HepG2 (cell line): Measurements from ENCODE around the gene HOXA7. TPM values are rescaled to one million over a fixed set of nuclear protein-coding genes. Genes with fewer than 3 reads are reported as not detected.

ENCODE experiments used
- ATAC-seq: fragments of 200-7000 bp; cut with Tn5 transposase; 3 replicates; pipeline ENCODE4 v1.9.1; 2020; ENCODE audit warnings: mild to moderate bottlenecking, moderate library complexity
- BruUV-seq: library from RNA; stranded (reverse); fragments of 400-500 nt; replicated peaks from 2 replicates; lab custom pipeline; 2021; lab: Mats Ljungman, UMichigan
- CTCF ChIA-PET: fragments of 300-600 bp; formaldehyde crosslinking; extraction: SDS; loops from one replicate; lab custom pipeline; 2021; ENCODE audit warnings: low total read pairs, inconsistent platforms, low intra/inter-chr PET ratio; lab: Yijun Ruan, JAX
- POLR2A ChIA-PET: fragments of 350-600 bp; sonication (Branson Sonifier 250); formaldehyde crosslinking; loops from one replicate; lab custom pipeline; 2020; ENCODE audit warnings: antibody characterized with exemption, inconsistent platforms; lab: Yijun Ruan, JAX
- DNase-seq: peaks from one replicate; pipeline ENCODE4 v3.0.0-alpha.2; 2015; ENCODE audit warnings: low spot score
- FAIRE-seq: peaks from 3 replicates; lab custom pipeline; 2011; peaks lifted over from hg19 to GRCh38; lab: Jason Lieb, UNC
- H2AFZ ChIP-seq: one replicate; pipeline ENCODE4 v1.6.1; 2011; ENCODE audit warnings: low read length, inconsistent platforms
- H3K27ac ChIP-seq: fragments of 300-600 bp; 3 replicates; pipeline ENCODE4 v1.8.0; 2011; ENCODE audit warnings: mixed run types, mild to moderate bottlenecking, mixed read lengths, low read length, inconsistent platforms; ENCODE audit not compliant: insufficient read depth; ENCODE audit errors: extremely low read length
- H3K27me3 ChIP-seq, 2 experiments: fragments of 200-600 bp in 1 of 2; 2 replicates in 1 of 2; 3 replicates in 1 of 2; pipeline versions ENCODE4 v1.6.0 to v1.8.0; 2011; ENCODE audit warnings: low read length in 2 of 2, mild to moderate bottlenecking in 2 of 2, moderate library complexity in 2 of 2, inconsistent platforms in 1 of 2; ENCODE audit not compliant: insufficient read depth in 2 of 2, control insufficient read depth in 1 of 2
- H3K36me3 ChIP-seq, 2 experiments: fragments of 200-600 bp in 1 of 2; replicated peaks in 1 of 2; 2 replicates in 1 of 2; 3 replicates in 1 of 2; pipeline versions ENCODE4 v1.5.1 to v1.8.0; 2011; ENCODE audit warnings: low read length in 2 of 2, inconsistent platforms in 1 of 2; ENCODE audit not compliant: insufficient read depth in 2 of 2, control insufficient read depth in 1 of 2
- H3K4me1 ChIP-seq: 2 replicates; pipeline ENCODE4 v1.5.1; 2012; ENCODE audit warnings: low read length, inconsistent platforms; ENCODE audit not compliant: insufficient read depth
- H3K4me2 ChIP-seq: 2 replicates; pipeline ENCODE4 v1.6.0; 2011; ENCODE audit warnings: low read depth, low read length, inconsistent platforms
- H3K4me3 ChIP-seq, 3 experiments: fragments of 200-600 bp in 1 of 3; sonication (generic), shearing (Covaris generic) in 1 of 3; replicated peaks in 1 of 3; 2 replicates each; pipeline ENCODE4 v1.5.1; 2011 to 2016; ENCODE audit warnings: low read length in 3 of 3, inconsistent platforms in 2 of 3, low read depth in 2 of 3, mild to moderate bottlenecking in 2 of 3, control low read depth in 1 of 3, mixed read lengths in 1 of 3; ENCODE audit not compliant: insufficient read depth in 1 of 3
- H3K79me2 ChIP-seq: one replicate; pipeline ENCODE4 v1.6.1; 2011; ENCODE audit warnings: low read length, inconsistent platforms; ENCODE audit not compliant: insufficient read depth
- H3K9ac ChIP-seq: 2 replicates; pipeline ENCODE4 v1.6.0; 2011; ENCODE audit warnings: mild to moderate bottlenecking, low read depth, low read length, inconsistent platforms; ENCODE audit not compliant: insufficient read depth
- H3K9me3 ChIP-seq: 2 replicates; pipeline ENCODE4 v1.5.1; 2012; ENCODE audit warnings: mild to moderate bottlenecking, low read length
- H4K20me1 ChIP-seq: 2 replicates; pipeline ENCODE4 v1.6.0; 2011; ENCODE audit warnings: inconsistent platforms, mild to moderate bottlenecking, low read length, moderate library complexity; ENCODE audit not compliant: insufficient read depth
- EZH2 ChIP-seq: conservative IDR thresholded peaks from 2 replicates; pipeline ENCODE4 v1.6.1; 2012; ENCODE audit warnings: mild to moderate bottlenecking, low read depth, low read length, moderate library complexity
- HMG20A ChIP-seq: IDR thresholded peaks from 2 replicates; pipeline ENCODE4 v1.6.1; 2016; ENCODE audit warnings: borderline replicate concordance
- MAFK ChIP-seq, 2 experiments: IDR thresholded peaks in 1 of 2; conservative IDR thresholded peaks in 1 of 2; 2 replicates each; pipeline ENCODE4 v1.6.1; 2011; ENCODE audit warnings: improper control_type of control experiment in 2 of 2, low read length in 2 of 2
- TBL1XR1 ChIP-seq: fragments of 150-350 bp; IDR thresholded peaks from 2 replicates; pipeline ENCODE4 v1.6.1; 2014; ENCODE audit warnings: borderline replicate concordance, low read length; ENCODE audit not compliant: partially characterized antibody
- ZBTB7A ChIP-seq: sonication (generic); formaldehyde crosslinking; IDR thresholded peaks from 2 replicates; pipeline ENCODE4 v1.8.0; 2022; ENCODE audit warnings: mild to moderate bottlenecking, missing genetic modification reagents
- ZNF788 ChIP-seq: sonication (generic); formaldehyde crosslinking; IDR thresholded peaks from 2 replicates; pipeline ENCODE4 v1.5.0; 2020; ENCODE audit warnings: mild to moderate bottlenecking, missing genetic modification reagents, borderline replicate concordance
- WGBS: methylation state at CpG from one replicate; pipeline ENCODE4 v1.1.6; 2017; ENCODE audit warnings: low lambda C conversion rate; 5-methylcytosine and 5-hydroxymethylcytosine counted together
- in situ Hi-C: cut with HindIII; loops from 2 replicates; pipeline ENCODE4 v1.10.0; 2017; ENCODE audit warnings: low pct_unique_long_range_greater_than_20kb; ENCODE audit not compliant: extremely low pct_ligation_motif_present
- intact Hi-C: fragments of 100-400 bp; cut with micrococcal nuclease; formaldehyde crosslinking; loops from one replicate; pipeline ENCODE4 v1.10.0; 2022; ENCODE audit not compliant: unreplicated experiment
- polyA plus RNA-seq, 8 experiments: library from polyadenylated mRNA; depleted of rRNA in 3 of 8; stranded (reverse) in 7 of 8; unstranded in 1 of 8; fragments of >200 nt; fragmentation: Illumina TruSeq in 4 of 8; extraction: Trizol in 4 of 8; gene quantifications; 2 replicates each; pipeline versions ENCODE4 v1.2.1 to v1.2.3, GENCODE V29; 2011 to 2016; ENCODE audit warnings: low read depth in 4 of 8, missing spikeins in 1 of 8, mixed read lengths in 1 of 8; ENCODE audit not compliant: insufficient read depth in 1 of 8
- total RNA-seq, 5 experiments: library from RNA; depleted of rRNA; stranded (reverse); fragments of >200 nt; fragmentation: Illumina TruSeq; extraction: Trizol; gene quantifications; 2 replicates each; pipeline ENCODE4 v1.2.3, GENCODE V29; 2016; ENCODE audit warnings: low read depth in 1 of 5
- TF ChIP-seq, protein P1 (sequence below): IDR thresholded peaks from 2 replicates; pipeline ENCODE4 v1.6.1; 2018; ENCODE audit warnings: missing genetic modification reagents

The HOXA7 gene
- total and polyA plus RNA-seq, 2 of the 13 experiments (the other 11 are each of a cell fraction or from before 2014, with no cell fraction given) = 0.05 TPM; not detected in 1

GRCh38 chr7:27187475-27188385 is 31.3 kb upstream of the HOXA7 start:
- DNase-seq (no peak), ATAC-seq (no peak), FAIRE-seq (no peak)
- Histone ChIP-seq H3K9ac (no peak overlapping the region), H4K20me1 (peaks cover 6% of the 10 kb centered on the region; the same call in 1 of the 2 replicates), H3K4me1 (peaks cover 37% of the 10 kb centered on the region), H3K27me3 (peaks cover 33 to 96% of the 10 kb centered on the region in 2 experiments), H3K4me2 (peak overlapping the region; percentile 32), H3K4me3 (peak overlapping the region in 1 of 3 experiments; percentile 18; a peak in 1 of 6 replicates), H3K27ac (no peak overlapping the region), H3K9me3 (no peaks in the 10 kb centered on the region), H2AFZ (no peak overlapping the region), H3K36me3 (no peaks in the 10 kb centered on the region), H3K79me2 (no peaks in the 10 kb centered on the region)
- 34% methylated on average over 40 of the region's 46 CpGs for WGBS
- in situ Hi-C loops (no loop called here), intact Hi-C loops (no loop called here)
- peak; percentile 79; the same call in 1 of the 2 replicates for TF ChIP-seq EZH2
- TF ChIP-seq, protein P1, sequence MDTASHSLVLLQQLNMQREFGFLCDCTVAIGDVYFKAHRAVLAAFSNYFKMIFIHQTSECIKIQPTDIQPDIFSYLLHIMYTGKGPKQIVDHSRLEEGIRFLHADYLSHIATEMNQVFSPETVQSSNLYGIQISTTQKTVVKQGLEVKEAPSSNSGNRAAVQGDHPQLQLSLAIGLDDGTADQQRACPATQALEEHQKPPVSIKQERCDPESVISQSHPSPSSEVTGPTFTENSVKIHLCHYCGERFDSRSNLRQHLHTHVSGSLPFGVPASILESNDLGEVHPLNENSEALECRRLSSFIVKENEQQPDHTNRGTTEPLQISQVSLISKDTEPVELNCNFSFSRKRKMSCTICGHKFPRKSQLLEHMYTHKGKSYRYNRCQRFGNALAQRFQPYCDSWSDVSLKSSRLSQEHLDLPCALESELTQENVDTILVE = no peak
- ChIA-PET POLR2A (no interaction called here), CTCF (no interaction called here)
- no TSS peak for BruUV-seq

DNA sequence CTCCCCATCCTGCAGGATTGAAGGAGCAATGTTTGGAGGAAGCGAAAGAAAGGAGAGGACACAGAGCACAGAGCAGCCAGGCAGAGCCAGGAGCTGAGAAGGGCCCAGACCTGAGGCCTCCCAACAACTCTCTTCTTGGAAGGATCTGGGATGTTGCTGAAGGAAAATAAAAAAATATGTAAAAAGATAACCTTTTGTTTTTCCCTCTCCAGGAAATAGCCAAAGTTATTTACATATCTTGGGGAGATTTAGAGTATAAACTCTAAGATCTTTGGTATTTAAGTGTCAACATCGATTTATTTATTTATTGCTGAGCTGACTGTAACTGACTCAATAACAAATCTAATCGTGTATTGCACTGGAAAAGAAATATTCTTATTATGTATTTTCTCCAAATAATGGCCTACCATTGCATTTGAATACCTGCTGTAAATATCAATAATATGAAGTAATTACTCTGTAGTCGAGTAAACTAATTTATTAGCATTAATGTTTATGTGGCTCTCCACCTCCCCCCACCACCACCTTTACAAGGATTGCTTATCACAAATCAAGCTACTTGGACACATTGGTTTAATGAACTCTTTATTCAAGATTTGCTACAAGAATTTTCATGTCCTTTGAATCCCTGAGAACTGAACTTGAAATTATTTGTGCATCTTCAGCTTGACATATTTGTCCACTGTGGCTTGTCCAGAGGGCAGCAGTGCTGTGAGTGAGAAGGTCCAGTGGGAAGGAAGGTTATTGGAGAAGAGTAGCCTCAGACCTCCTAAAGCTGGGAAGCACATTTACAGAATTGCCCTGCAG is 30.4 kb upstream of the HOXA7 start:
- TF ChIP-seq HMG20A (no peak), ZBTB7A (CRISPR knock-in tag) (no peak), TBL1XR1 (no peak), MAFK (conservative IDR thresholded peaks at IDR 0.05 in 1 of 2, IDR thresholded peaks at IDR 0.05 in 1 of 2; ENCODE audit: low read length in 2 of 2) (0 out of 4 replicates have a peak, but pooled peaks of 1 of the 2 experiments have one; percentile 22), ZNF788 (CRISPR knock-in tag) (no peak)
- Histone ChIP-seq H3K79me2 (no peaks in the 10 kb centered on the region), H3K9ac (no peak overlapping the region), H3K4me1 (peaks cover 37% of the 10 kb centered on the region), H3K9me3 (no peaks in the 10 kb centered on the region), H3K4me3 (no peak overlapping the region), H3K4me2 (no peak overlapping the region), H4K20me1 (peaks cover 6% of the 10 kb centered on the region; the same call in 1 of the 2 replicates), H3K36me3 (no peaks in the 10 kb centered on the region), H3K27me3 (peaks cover 33 to 100% of the 10 kb centered on the region in 2 experiments), H2AFZ (no peak overlapping the region), H3K27ac (no peak overlapping the region)
- no TSS peak for BruUV-seq
- in situ Hi-C loops = no loop called here
- ATAC-seq (no peak), DNase-seq (no peak), FAIRE-seq (no peak)
- intact Hi-C loops = no loop called here
- WGBS = 33% methylated on average over 4 of the region's 4 CpGs
- ChIA-PET CTCF (no interaction called here), POLR2A (no interaction called here)
